Spinal cord (tissue), 10 donors: ENCODE measurements around the gene JMJD6. TPM values are rescaled to one million over a fixed set of nuclear protein-coding genes. Genes with fewer than 3 reads are reported as not detected.

Experiments
- DNase-seq, 6 donors: peaks; one replicate each; pipeline versions ENCODE4 v3.0.0 to v3.0.0-alpha.2; 2013 to 2015; ENCODE audit warnings: low spot score in 6 of 6, low read depth in 4 of 6
- H3K27ac ChIP-seq: one replicate; pipeline ENCODE4 v1.5.1; 2013; ENCODE audit warnings: low read depth, low read length, control low read depth
- H3K27me3 ChIP-seq: one replicate; pipeline ENCODE4 v1.6.1; 2013; ENCODE audit warnings: low read length; ENCODE audit not compliant: control insufficient read depth, insufficient read depth
- H3K36me3 ChIP-seq: one replicate; pipeline ENCODE4 v1.6.1; 2013; ENCODE audit warnings: low read length; ENCODE audit not compliant: control insufficient read depth, insufficient read depth
- H3K4me1 ChIP-seq: one replicate; pipeline ENCODE4 v1.6.1; 2013; ENCODE audit warnings: low read length; ENCODE audit not compliant: control insufficient read depth, insufficient read depth
- H3K4me3 ChIP-seq: one replicate; pipeline ENCODE4 v1.5.1; 2013; ENCODE audit warnings: low read depth, low read length, control low read depth
- H3K9me3 ChIP-seq: one replicate; pipeline ENCODE4 v1.6.1; 2013; ENCODE audit warnings: low read length; ENCODE audit not compliant: control insufficient read depth, insufficient read depth
- WGBS: methylation state at CpG from one replicate; pipeline ENCODE4 v1.1.5; 2013; ENCODE audit warnings: missing lambda C conversion rate; ENCODE audit not compliant: insufficient coverage; 5-methylcytosine and 5-hydroxymethylcytosine counted together
- polyA plus RNA-seq, 2 donors: library from polyadenylated mRNA; unstranded; fragments of 120-200 nt; gene quantifications; one replicate each; pipeline ENCODE4 v1.2.1, GENCODE V29; 2013; ENCODE audit not compliant: insufficient read length in 2 of 2
- total RNA-seq, 2 donors: library from RNA; depleted of rRNA in 1 of 2; stranded (reverse); fragments of 120-200 nt in 1 of 2; fragments of >200 nt in 1 of 2; gene quantifications; one replicate each; pipeline versions ENCODE4 v1.2.3 to v1.2.4, GENCODE V29; 2013 to 2014
- donor health status: healthy.

JMJD6 gene
- total and polyA plus RNA-seq, 4 donors, result 15.4 to 26.2 (median 17.5) TPM

DNA sequence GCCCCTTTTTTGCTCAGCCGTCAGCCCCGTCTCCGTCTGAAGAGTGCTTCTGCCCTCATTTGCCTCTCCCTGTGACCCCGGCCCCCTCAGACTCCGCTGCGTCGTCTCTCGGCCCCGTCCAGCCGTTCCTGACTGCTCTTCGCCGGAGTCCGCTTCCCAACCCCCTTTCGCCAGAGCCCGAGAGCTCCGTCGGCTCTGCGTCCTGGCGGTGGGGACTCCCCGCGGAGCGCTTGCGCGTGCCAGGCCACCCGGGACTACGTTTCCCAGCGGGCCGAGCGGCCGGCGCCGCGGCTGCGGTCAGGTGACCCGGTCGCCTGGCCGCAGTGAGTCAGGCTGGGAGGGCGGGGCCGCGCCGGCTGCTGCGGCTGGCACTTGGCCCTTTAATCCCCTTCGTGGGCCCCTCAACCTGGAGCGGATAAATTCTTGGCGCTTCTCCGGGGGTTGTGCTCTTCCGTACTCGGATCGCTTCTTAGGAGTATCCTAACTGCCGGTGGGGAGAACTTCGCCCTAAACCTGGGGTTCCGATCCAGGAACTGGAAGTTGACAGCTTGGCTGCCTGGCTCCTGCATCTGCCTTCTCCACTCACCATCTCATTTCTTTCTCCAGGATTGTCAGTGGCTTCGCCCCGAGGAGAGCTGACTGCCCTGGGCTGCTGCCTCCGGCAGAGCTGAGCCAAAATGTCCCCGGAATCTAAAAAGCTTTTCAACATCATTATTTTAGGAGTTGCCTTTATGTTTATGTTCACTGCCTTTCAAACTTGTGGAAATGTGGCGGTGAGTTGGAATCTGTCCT lies 11.5 kb upstream of the JMJD6 start, which contains the start of gene MFSD11:
Gene MFSD11, plus strand, starts transcription at position 444 of the 792 bp plus-strand sequence. Its CDS starts 234 bp downstream, at position 678.
- DNase-seq, result peak in 5 of 6 donors; percentile 84 to 97 (median 94)
- Histone ChIP-seq H3K27me3 (no peaks in the 10 kb centered on the region), H3K4me1 (peaks cover 6% of the 10 kb centered on the region), H3K27ac (peak within 1 kb of the TSS; percentile 100), H3K9me3 (no peaks in the 10 kb centered on the region), H3K36me3 (peaks cover 19% of the 10 kb centered on the region), H3K4me3 (peak within 1 kb of the TSS; percentile 100)
- under 1% methylated on average over 52 of the region's 57 CpGs for WGBS

DNA sequence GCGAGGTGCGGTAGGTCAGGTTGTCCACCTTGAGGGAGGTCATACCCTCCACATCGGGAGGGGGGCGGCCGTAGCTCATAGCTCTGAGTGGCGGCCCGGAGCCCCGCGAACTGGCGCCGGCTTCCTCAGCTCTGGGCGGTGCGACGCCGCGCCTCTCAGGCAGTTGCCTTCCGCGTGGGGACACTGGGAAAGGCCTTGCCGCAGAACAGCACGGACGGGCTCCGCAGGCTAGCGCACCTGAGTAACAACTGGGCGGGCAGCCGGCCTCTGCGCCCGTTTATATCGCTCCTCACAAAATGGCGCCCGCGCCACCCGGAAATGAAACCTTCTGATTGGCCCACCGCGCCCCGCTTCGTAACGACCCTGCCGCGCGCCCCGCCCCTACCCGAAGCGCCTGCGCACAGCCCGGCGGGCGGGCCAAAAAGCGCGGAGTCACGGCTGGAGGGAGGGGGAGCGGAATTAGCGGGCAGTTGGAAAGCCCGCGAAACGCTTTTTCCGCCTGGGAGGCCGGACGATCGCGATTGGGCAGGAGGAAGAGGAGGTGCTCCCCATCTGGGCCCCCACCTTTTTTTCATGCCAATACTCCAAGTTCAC lies 10.8 kb upstream of the JMJD6 start, which contains the start of gene SRSF2:
Gene SRSF2, minus strand, starts transcription at position 250 of the 594 bp plus-strand sequence. Its CDS starts 171 bp downstream, at position 79.
- Histone ChIP-seq H3K4me1 (peaks cover 9% of the 10 kb centered on the region), H3K9me3 (no peaks in the 10 kb centered on the region), H3K27ac (peak within 1 kb of the TSS; percentile 100), H3K36me3 (peaks cover 17% of the 10 kb centered on the region), H3K4me3 (peak within 1 kb of the TSS; percentile 100), H3K27me3 (no peaks in the 10 kb centered on the region)
- DNase-seq, result peak; percentile 93 to 99 (median 97)
- WGBS, result 0% methylated on average over 60 of the region's 60 CpGs

DNA sequence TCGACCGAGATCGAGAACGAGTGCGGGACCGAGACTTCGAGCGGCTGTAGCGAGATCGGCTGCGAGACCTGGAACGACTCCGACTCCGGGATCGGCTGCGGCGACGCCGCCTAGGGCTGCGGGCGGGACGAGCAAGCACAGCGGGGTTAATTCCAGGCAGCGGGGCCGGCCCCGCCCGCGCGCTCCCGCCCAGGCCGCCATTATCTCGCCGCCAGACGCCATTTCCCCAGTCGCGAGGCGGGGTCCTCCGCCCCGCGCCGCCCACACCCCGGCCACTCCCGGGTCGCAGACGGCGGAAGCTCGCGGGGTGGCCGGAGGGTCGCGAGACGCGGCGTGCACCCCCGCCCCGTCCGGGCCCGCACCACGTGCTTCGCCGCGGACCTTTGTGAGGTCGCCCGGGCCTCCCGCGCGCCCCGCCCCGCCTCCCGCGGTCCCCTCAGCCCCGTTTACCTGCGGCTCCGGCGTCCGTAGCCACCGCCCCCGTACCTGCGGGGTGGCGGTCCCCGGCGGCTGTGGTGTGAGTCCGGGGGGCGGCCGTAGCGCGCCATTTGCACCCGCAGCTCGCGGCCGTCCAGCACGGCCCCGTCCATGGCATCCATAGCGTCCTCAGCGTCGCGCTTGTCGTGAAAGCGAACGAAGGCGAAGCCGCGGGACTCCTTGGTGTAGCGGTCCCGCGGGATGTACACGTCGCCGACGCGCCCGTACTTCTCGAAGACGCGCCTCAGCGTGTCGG lies 10.1 kb upstream of the JMJD6 start:
- 0% methylated on average over 117 of the region's 117 CpGs for WGBS
- Histone ChIP-seq H3K27ac (peak overlapping the region; percentile 100), H3K4me3 (peak overlapping the region; percentile 100), H3K36me3 (peaks cover 18% of the 10 kb centered on the region), H3K4me1 (peaks cover 11% of the 10 kb centered on the region), H3K9me3 (no peaks in the 10 kb centered on the region), H3K27me3 (no peaks in the 10 kb centered on the region)
- DNase-seq, result peak in 4 of 6 donors; percentile 52 to 90 (median 76)

DNA sequence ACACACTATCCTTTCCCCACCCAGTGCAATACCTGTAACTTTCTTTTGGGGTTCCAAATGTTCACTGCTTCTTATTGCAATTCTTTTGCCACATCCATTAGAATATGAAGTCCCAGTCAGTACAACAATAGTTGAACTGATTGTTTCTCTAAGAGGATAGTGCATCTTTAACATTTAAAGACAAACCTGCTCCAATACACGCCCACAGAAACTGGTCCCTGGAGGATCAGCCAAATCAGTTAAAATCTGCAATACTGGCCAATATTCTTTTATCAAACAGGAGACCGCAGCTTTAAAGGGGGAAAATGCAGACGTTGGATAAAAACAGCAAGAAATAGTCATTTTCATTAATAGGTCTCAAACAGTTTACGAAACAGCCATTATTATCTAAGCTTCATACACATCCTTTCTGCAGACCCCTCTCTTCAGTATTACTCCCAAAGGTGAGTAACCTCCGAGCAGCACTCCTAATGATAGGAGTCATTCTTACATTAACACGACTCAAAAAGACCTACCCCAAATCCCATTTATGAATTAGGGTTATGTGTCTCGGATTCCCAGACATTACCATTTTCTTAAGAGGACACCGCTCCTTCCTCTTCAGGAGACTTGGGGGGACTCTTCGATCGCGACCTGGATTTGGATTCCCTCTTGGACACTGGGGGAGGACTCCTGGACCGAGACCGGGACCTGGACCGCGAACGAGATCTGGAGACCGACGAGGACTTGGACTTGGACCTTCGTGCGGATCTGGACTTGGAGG lies 9.4 kb upstream of the JMJD6 start:
- Histone ChIP-seq H3K4me1 (peaks cover 11% of the 10 kb centered on the region), H3K27me3 (no peaks in the 10 kb centered on the region), H3K4me3 (peak overlapping the region; percentile 100), H3K36me3 (peaks cover 18% of the 10 kb centered on the region), H3K27ac (peak overlapping the region; percentile 100), H3K9me3 (no peaks in the 10 kb centered on the region)
- DNase-seq, result no peak
- WGBS, result 0% methylated on average over 15 of the region's 20 CpGs

DNA sequence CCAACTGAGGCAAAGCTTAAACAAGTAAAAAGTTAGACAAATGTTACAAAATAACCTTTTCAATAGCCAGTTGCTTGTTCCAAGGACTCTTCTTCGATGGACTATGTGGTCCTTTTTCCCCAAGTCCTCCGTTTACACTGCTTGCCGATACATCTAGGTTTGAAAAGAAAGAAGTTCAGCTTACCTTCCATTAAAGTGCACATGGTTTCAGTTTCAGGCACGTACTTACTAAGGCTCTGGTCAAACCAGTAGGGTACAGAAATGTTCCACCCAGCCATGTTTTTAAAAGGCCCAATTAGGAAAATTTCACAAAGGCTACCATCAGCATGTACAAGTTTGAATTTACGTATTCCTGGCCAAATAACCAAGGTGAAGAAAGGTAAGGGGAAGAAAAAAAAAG lies 8.6 kb upstream of the JMJD6 start:
- Histone ChIP-seq H3K9me3 (no peaks in the 10 kb centered on the region), H3K4me1 (peaks cover 11% of the 10 kb centered on the region), H3K4me3 (peak overlapping the region; percentile 100), H3K27ac (no peak overlapping the region), H3K27me3 (no peaks in the 10 kb centered on the region), H3K36me3 (peaks cover 21% of the 10 kb centered on the region)
- DNase-seq, result no peak
- WGBS, result no CpG with 5 or more reads among the region's 5 CpGs

DNA sequence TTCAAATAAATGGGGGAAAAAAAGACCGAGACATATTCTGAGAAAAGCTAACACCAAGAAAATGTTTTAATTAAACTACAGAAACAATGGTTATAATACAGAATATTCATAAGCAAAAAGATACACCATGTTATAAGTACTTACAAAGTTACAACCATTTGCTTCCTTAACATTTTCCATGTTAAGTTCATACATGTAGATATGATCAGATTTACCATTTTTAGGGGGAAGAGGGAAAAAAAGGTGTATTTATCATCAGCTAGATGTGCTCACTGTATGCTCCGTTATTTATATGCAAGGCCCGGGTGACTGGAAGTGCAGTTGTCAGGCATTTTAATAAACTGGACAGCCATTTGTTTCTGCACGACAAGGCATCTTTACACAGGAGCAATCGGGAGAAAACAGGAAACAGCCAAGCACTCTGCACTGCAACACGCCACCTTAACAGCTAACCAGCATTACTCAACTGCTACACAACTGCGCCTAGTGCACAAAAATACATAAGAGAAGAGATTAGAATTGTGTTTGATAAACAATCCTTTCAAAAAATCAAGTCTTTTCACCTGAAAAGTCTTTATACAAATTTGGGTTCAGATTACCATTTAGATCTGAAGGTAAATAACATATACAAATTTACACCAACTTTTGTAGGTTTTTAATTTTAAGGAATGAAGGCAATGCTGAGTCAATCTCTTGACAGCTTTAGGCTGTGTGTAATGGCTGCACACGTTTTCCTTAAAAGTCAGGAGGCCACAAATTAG lies 7.9 kb upstream of the JMJD6 start:
- H3K4me3 ChIP-seq, result peak overlapping the region; percentile 14
- H3K27me3 ChIP-seq, result no peaks in the 10 kb centered on the region
- no peak overlapping the region for H3K27ac ChIP-seq
- peaks cover 21% of the 10 kb centered on the region for H3K36me3 ChIP-seq
- 20% methylated on average over 1 of the region's 8 CpGs for WGBS
- no peaks in the 10 kb centered on the region for H3K9me3 ChIP-seq
- peaks cover 8% of the 10 kb centered on the region for H3K4me1 ChIP-seq
- no peak for DNase-seq

DNA sequence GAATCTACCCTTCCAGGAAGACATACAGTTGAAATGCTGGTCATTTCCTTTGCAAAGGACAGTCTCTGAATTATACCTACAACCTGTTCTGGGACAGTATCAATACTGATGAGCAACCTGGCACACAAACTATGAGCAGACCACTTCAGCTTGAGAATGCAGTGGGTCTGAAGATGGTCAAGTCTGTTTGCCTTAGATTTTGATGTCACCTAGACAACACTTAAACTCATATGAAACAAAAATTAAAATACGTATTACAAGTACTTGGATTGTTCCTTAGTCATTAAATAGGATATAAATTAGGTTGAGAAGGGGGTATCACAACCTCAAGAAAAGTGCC lies 7.2 kb upstream of the JMJD6 start:
- Histone ChIP-seq H3K4me1 (peaks cover 8% of the 10 kb centered on the region), H3K27me3 (no peaks in the 10 kb centered on the region), H3K27ac (no peak overlapping the region), H3K36me3 (peaks cover 21% of the 10 kb centered on the region), H3K9me3 (no peaks in the 10 kb centered on the region), H3K4me3 (no peak overlapping the region)
- no CpG with 5 or more reads among the region's 1 CpG for WGBS
- no peak for DNase-seq

DNA sequence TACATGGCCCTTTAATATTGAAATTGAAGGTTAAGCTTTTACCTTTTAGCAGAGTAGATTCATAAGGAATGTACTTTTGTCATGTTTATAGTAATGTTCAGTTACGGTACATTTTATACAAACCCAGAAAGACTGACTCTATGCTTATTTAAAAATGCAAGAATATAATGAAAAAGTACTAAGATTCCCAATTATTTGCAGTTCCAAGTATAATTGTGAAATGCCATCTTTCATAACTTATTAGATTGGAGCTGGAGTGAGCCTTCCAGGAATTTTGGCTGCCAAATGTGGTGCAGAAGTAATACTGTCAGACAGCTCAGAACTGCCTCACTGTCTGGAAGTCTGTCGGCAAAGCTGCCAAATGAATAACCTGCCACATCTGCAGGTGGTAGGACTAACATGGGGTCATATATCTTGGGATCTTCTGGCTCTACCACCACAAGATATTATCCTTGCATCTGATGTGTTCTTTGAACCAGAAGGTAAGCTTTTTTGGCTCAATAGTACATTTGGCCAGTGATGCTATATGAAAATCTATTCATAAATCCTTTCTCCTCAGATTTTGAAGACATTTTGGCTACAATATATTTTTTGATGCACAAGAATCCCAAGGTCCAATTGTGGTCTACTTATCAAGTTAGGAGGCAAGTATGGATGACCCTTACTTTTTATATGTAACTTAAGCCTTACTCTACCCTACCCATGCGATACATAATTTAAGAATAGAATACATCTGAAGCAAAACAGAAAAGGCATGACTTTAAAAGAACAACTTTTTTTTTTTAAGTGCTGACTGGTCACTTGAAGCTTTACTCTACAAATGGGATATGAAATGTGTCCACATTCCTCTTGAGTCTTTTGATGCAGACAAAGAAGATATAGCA lies 6.6 kb upstream of the JMJD6 start:
- Histone ChIP-seq H3K4me3 (no peak overlapping the region), H3K36me3 (peaks cover 21% of the 10 kb centered on the region), H3K27me3 (no peaks in the 10 kb centered on the region), H3K4me1 (peaks cover 10% of the 10 kb centered on the region), H3K9me3 (no peaks in the 10 kb centered on the region), H3K27ac (no peak overlapping the region)
- no peak for DNase-seq
- 50% methylated on average over 1 of the region's 3 CpGs for WGBS
